NCI-H69 (cell line): ENCODE data around the gene RASGRP1.

Experiments
- DNase-seq: peaks from one replicate; lab custom pipeline; 2025; lab: John Stamatoyannopoulos, UW

RASGRP1 gene

GRCh38 chr15:38504680-38505467 lies 59.7 kb downstream of the RASGRP1 start:
- DNase-seq = no peak

GRCh38 chr15:38503496-38503895 lies 61.1 kb downstream of the RASGRP1 start:
- DNase-seq = no peak

- DNase-seq = no peak
Observed at GRCh38 chr15:38499651-38500050, 65.0 kb downstream of the RASGRP1 start.

- DNase-seq = peak; percentile 28
Observed at GRCh38 chr15:38496151-38496550, 68.5 kb downstream of the RASGRP1 start.

- DNase-seq = no peak
Observed at GRCh38 chr15:38490242-38490922, 74.2 kb downstream of the RASGRP1 start.

GRCh38 chr15:38487378-38487777 lies 77.2 kb downstream of the RASGRP1 start:
- DNase-seq = no peak

- DNase-seq = no peak
Observed at GRCh38 chr15:38486936-38487335, 77.7 kb downstream of the RASGRP1 start.

- DNase-seq = no peak
Observed at GRCh38 chr15:38482572-38482971, 82.0 kb downstream of the RASGRP1 start.

GRCh38 chr15:38481761-38482160 lies 82.9 kb downstream of the RASGRP1 start:
- DNase-seq = no peak

GRCh38 chr15:38481113-38481512 lies 83.5 kb downstream of the RASGRP1 start:
- DNase-seq = no peak

GRCh38 chr15:38479756-38480155 lies 84.9 kb downstream of the RASGRP1 start:
- no peak for DNase-seq

GRCh38 chr15:38479266-38479665 lies 85.3 kb downstream of the RASGRP1 start:
- DNase-seq = no peak

GRCh38 chr15:38477637-38478036 lies 87.0 kb downstream of the RASGRP1 start:
- DNase-seq = no peak

GRCh38 chr15:38476120-38476519 lies 88.5 kb downstream of the RASGRP1 start:
- no peak for DNase-seq

GRCh38 chr15:38475361-38475760 lies 89.3 kb downstream of the RASGRP1 start:
- DNase-seq = no peak

GRCh38 chr15:38474155-38474757 lies 90.4 kb downstream of the RASGRP1 start:
- DNase-seq = peak; percentile 76

GRCh38 chr15:38471974-38472373 lies 92.6 kb downstream of the RASGRP1 start:
- no peak for DNase-seq

GRCh38 chr15:38470816-38471215 lies 93.8 kb downstream of the RASGRP1 start:
- DNase-seq = peak; percentile 8

GRCh38 chr15:38464675-38465074 lies 99.9 kb downstream of the RASGRP1 start:
- DNase-seq = peak; percentile 31

GRCh38 chr15:38463893-38464292 lies 100.7 kb downstream of the RASGRP1 start:
- no peak for DNase-seq

GRCh38 chr15:38461066-38461833 lies 103.4 kb downstream of the RASGRP1 start:
- DNase-seq = no peak

- no peak for DNase-seq
Observed at GRCh38 chr15:38460543-38460942, 104.1 kb downstream of the RASGRP1 start.
